ENCODE measurements around the gene UBL7. TPM values are rescaled to one million over a fixed set of nuclear protein-coding genes. Genes with fewer than 3 reads are reported as not detected.

The UBL7 gene
- total and polyA plus RNA-seq, 10 of the 15 experiments (the other 5 are each of a cell fraction or from before 2014, with no cell fraction given): 25.9 to 145 (median 90.1) TPM

- 0 out of 2 replicates have a peak, but pooled peaks have one; percentile 37 for TF ChIP-seq ELK1 (IDR thresholded peaks at IDR 0.05; ENCODE audit: low read depth, low read length)
- TF ChIP-seq, protein P1, sequence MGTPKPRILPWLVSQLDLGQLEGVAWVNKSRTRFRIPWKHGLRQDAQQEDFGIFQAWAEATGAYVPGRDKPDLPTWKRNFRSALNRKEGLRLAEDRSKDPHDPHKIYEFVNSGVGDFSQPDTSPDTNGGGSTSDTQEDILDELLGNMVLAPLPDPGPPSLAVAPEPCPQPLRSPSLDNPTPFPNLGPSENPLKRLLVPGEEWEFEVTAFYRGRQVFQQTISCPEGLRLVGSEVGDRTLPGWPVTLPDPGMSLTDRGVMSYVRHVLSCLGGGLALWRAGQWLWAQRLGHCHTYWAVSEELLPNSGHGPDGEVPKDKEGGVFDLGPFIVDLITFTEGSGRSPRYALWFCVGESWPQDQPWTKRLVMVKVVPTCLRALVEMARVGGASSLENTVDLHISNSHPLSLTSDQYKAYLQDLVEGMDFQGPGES (IDR thresholded peaks at IDR 0.05): no peak
- TF ChIP-seq WRNIP1 (IDR thresholded peaks at IDR 0.05; ENCODE audit: borderline replicate concordance, low read depth, low read length): no peak
- TF ChIP-seq SMC3 (IDR thresholded peaks at IDR 0.05; ENCODE audit: borderline replicate concordance, low read length): peak; percentile 80
- TF ChIP-seq, protein P2, sequence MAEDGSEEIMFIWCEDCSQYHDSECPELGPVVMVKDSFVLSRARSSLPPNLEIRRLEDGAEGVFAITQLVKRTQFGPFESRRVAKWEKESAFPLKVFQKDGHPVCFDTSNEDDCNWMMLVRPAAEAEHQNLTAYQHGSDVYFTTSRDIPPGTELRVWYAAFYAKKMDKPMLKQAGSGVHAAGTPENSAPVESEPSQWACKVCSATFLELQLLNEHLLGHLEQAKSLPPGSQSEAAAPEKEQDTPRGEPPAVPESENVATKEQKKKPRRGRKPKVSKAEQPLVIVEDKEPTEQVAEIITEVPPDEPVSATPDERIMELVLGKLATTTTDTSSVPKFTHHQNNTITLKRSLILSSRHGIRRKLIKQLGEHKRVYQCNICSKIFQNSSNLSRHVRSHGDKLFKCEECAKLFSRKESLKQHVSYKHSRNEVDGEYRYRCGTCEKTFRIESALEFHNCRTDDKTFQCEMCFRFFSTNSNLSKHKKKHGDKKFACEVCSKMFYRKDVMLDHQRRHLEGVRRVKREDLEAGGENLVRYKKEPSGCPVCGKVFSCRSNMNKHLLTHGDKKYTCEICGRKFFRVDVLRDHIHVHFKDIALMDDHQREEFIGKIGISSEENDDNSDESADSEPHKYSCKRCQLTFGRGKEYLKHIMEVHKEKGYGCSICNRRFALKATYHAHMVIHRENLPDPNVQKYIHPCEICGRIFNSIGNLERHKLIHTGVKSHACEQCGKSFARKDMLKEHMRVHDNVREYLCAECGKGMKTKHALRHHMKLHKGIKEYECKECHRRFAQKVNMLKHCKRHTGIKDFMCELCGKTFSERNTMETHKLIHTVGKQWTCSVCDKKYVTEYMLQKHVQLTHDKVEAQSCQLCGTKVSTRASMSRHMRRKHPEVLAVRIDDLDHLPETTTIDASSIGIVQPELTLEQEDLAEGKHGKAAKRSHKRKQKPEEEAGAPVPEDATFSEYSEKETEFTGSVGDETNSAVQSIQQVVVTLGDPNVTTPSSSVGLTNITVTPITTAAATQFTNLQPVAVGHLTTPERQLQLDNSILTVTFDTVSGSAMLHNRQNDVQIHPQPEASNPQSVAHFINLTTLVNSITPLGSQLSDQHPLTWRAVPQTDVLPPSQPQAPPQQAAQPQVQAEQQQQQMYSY (CRISPR knock-in tag; IDR thresholded peaks at IDR 0.05): no peak
- TF ChIP-seq, protein P3, sequence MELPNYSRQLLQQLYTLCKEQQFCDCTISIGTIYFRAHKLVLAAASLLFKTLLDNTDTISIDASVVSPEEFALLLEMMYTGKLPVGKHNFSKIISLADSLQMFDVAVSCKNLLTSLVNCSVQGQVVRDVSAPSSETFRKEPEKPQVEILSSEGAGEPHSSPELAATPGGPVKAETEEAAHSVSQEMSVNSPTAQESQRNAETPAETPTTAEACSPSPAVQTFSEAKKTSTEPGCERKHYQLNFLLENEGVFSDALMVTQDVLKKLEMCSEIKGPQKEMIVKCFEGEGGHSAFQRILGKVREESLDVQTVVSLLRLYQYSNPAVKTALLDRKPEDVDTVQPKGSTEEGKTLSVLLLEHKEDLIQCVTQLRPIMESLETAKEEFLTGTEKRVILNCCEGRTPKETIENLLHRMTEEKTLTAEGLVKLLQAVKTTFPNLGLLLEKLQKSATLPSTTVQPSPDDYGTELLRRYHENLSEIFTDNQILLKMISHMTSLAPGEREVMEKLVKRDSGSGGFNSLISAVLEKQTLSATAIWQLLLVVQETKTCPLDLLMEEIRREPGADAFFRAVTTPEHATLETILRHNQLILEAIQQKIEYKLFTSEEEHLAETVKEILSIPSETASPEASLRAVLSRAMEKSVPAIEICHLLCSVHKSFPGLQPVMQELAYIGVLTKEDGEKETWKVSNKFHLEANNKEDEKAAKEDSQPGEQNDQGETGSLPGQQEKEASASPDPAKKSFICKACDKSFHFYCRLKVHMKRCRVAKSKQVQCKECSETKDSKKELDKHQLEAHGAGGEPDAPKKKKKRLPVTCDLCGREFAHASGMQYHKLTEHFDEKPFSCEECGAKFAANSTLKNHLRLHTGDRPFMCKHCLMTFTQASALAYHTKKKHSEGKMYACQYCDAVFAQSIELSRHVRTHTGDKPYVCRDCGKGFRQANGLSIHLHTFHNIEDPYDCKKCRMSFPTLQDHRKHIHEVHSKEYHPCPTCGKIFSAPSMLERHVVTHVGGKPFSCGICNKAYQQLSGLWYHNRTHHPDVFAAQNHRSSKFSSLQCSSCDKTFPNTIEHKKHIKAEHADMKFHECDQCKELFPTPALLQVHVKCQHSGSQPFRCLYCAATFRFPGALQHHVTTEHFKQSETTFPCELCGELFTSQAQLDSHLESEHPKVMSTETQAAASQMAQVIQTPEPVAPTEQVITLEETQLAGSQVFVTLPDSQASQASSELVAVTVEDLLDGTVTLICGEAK (IDR thresholded peaks at IDR 0.05; ENCODE audit: borderline replicate concordance): 0 out of 2 replicates have a peak, but pooled peaks have one; percentile 23
- TF ChIP-seq EED (IDR thresholded peaks at IDR 0.05; ENCODE audit: low read depth): 0 out of 2 replicates have a peak, but pooled peaks have one; percentile 14
- 0 out of 2 replicates have a peak, but pooled peaks have one; percentile 35 for TF ChIP-seq NBN (IDR thresholded peaks at IDR 0.05)
- TF ChIP-seq MEF2B (IDR thresholded peaks at IDR 0.05; ENCODE audit: partially characterized antibody, poor library complexity, severe bottlenecking): no peak
- TF ChIP-seq ZNF24 (IDR thresholded peaks at IDR 0.05): no peak
- TF ChIP-seq CTCF (IDR thresholded peaks at IDR 0.05 in 2 of 3, conservative IDR thresholded peaks at IDR 0.05 in 1 of 3; ENCODE audit: control insufficient read depth in 2 of 3, extremely low read depth in 1 of 3, insufficient read depth in 1 of 3, low read depth in 3 of 3, low read length in 3 of 3): peak; percentile 64 to 83 (median 82)
- TF ChIP-seq MEF2A (IDR thresholded peaks at IDR 0.05; ENCODE audit: insufficient read depth, low read depth, low read length): no peak
- peak; percentile 65 for TF ChIP-seq RAD21 (IDR thresholded peaks at IDR 0.05; ENCODE audit: insufficient read depth, low read depth, low read length)
- TF ChIP-seq TAF1 (IDR thresholded peaks at IDR 0.05; ENCODE audit: borderline replicate concordance, low read depth, low read length): 0 out of 2 replicates have a peak, but pooled peaks have one; percentile 40
- TF ChIP-seq CEBPB (IDR thresholded peaks at IDR 0.05; ENCODE audit: borderline replicate concordance in 1 of 2, low read depth in 2 of 2, low read length in 2 of 2): peak in 1 of 2 experiments; percentile 41; a peak in 1 of 4 replicates
These were observed 28.8 kb upstream of the UBL7 start (continued) for GRCh38 chr15:74489518-74490338.

Measured in GM12878 (cell line).